HAP-1 (cell line): ENCODE data around the gene LRP5.

Experiments used
- DNase-seq, 2 experiments: peaks; one replicate each; pipeline ENCODE4 v3.0.0-alpha.2; 2016 to 2020; ENCODE audit warnings: low spot score in 2 of 2
- H3K27me3 ChIP-seq: fragments of 250-450 bp; sonication (Bioruptor Pico); 2 replicates; pipeline ENCODE4 v1.5.1; 2020; ENCODE audit warnings: low read depth, mild to moderate bottlenecking, moderate library complexity
- H3K36me3 ChIP-seq: fragments of 250-450 bp; sonication (Bioruptor Pico); replicated peaks from 2 replicates; pipeline ENCODE4 v1.5.1; 2020; ENCODE audit warnings: mild to moderate bottlenecking
- H3K4me1 ChIP-seq: fragments of 250-450 bp; sonication (Bioruptor Pico); 2 replicates; pipeline ENCODE4 v1.5.1; 2020; ENCODE audit warnings: mild to moderate bottlenecking
- H3K4me3 ChIP-seq: fragments of 250-450 bp; sonication (Bioruptor Pico); 2 replicates; pipeline ENCODE4 v1.5.1; 2020; ENCODE audit warnings: mild to moderate bottlenecking, moderate library complexity
- H3K9me3 ChIP-seq: fragments of 250-450 bp; sonication (Bioruptor Pico); 2 replicates; pipeline ENCODE4 v1.5.1; 2020; ENCODE audit warnings: mild to moderate bottlenecking, moderate library complexity
- in situ Hi-C: fragments of 300-500 bp; cut with MboI; formaldehyde crosslinking; loops from 3 replicates; pipeline ENCODE4 v1.14.3; 2020; ENCODE audit warnings: low sequenced_read_pairs, inconsistent platforms, mixed read lengths

LRP5 gene

GRCh38 chr11:68346462-68346790 is 34.0 kb downstream of the LRP5 start:
- H3K36me3 ChIP-seq = no peaks in the 10 kb centered on the region
- in situ Hi-C loops = no loop called here
- no peaks in the 10 kb centered on the region for H3K27me3 ChIP-seq
- no peaks in the 10 kb centered on the region for H3K4me1 ChIP-seq
- H3K4me3 ChIP-seq = no peak overlapping the region
- no peak for DNase-seq
- H3K9me3 ChIP-seq = no peaks in the 10 kb centered on the region

GRCh38 chr11:68347345-68347744 is 35.0 kb downstream of the LRP5 start:
- in situ Hi-C loops = no loop called here
- Histone ChIP-seq H3K4me3 (no peak overlapping the region), H3K9me3 (no peaks in the 10 kb centered on the region), H3K4me1 (no peaks in the 10 kb centered on the region), H3K36me3 (no peaks in the 10 kb centered on the region), H3K27me3 (no peaks in the 10 kb centered on the region)
- DNase-seq = no peak

- no peaks in the 10 kb centered on the region for H3K9me3 ChIP-seq
These were observed 35.5 kb downstream of the LRP5 start for GRCh38 chr11:68347841-68348240.

GRCh38 chr11:68349461-68350249 is 37.3 kb downstream of the LRP5 start:
- in situ Hi-C loops = no loop called here
- H3K36me3 ChIP-seq = no peaks in the 10 kb centered on the region
- no peak for DNase-seq
- no peaks in the 10 kb centered on the region for H3K27me3 ChIP-seq
- no peak overlapping the region for H3K4me3 ChIP-seq
- no peaks in the 10 kb centered on the region for H3K4me1 ChIP-seq
- H3K9me3 ChIP-seq = no peaks in the 10 kb centered on the region

More at GRCh38 chr11:68347841-68348240, 35.5 kb downstream of the LRP5 start:
- Histone ChIP-seq H3K27me3 (no peaks in the 10 kb centered on the region), H3K4me1 (no peaks in the 10 kb centered on the region), H3K36me3 (no peaks in the 10 kb centered on the region), H3K4me3 (no peak overlapping the region)
- in situ Hi-C loops = no loop called here
- no peak for DNase-seq

- Histone ChIP-seq H3K4me3 (no peak overlapping the region), H3K9me3 (no peaks in the 10 kb centered on the region), H3K27me3 (no peaks in the 10 kb centered on the region), H3K36me3 (no peaks in the 10 kb centered on the region), H3K4me1 (no peaks in the 10 kb centered on the region)
- in situ Hi-C loops = no loop called here
- no peak for DNase-seq
These were observed 38.5 kb downstream of the LRP5 start for GRCh38 chr11:68350759-68351449.

GRCh38 chr11:68351450-68352275 is 39.3 kb downstream of the LRP5 start:
- 0 out of 2 replicates have a peak, but pooled peaks cover 3% of the 10 kb centered on the region for H3K36me3 ChIP-seq
- H3K27me3 ChIP-seq = no peaks in the 10 kb centered on the region
- no peaks in the 10 kb centered on the region for H3K9me3 ChIP-seq
- H3K4me3 ChIP-seq = no peak overlapping the region
- in situ Hi-C loops = no loop called here
- DNase-seq = no peak
- no peaks in the 10 kb centered on the region for H3K4me1 ChIP-seq

- peaks cover 4% of the 10 kb centered on the region; the same call in 1 of the 2 replicates for H3K36me3 ChIP-seq
- H3K4me3 ChIP-seq = no peak overlapping the region
- DNase-seq = no peak
- no peaks in the 10 kb centered on the region for H3K9me3 ChIP-seq
- no peaks in the 10 kb centered on the region for H3K4me1 ChIP-seq
- in situ Hi-C loops = no loop called here
- H3K27me3 ChIP-seq = no peaks in the 10 kb centered on the region
These were observed 40.2 kb downstream of the LRP5 start for GRCh38 chr11:68352591-68352990.

- Histone ChIP-seq H3K36me3 (peaks cover 9% of the 10 kb centered on the region), H3K27me3 (no peaks in the 10 kb centered on the region), H3K4me1 (no peaks in the 10 kb centered on the region), H3K4me3 (no peak overlapping the region), H3K9me3 (no peaks in the 10 kb centered on the region)
- no peak for DNase-seq
- in situ Hi-C loops = no loop called here
These were observed 40.7 kb downstream of the LRP5 start for GRCh38 chr11:68353118-68353517.

- no peaks in the 10 kb centered on the region for H3K4me1 ChIP-seq
- H3K4me3 ChIP-seq = no peak overlapping the region
- no peak for DNase-seq
- H3K9me3 ChIP-seq = no peaks in the 10 kb centered on the region
- H3K27me3 ChIP-seq = no peaks in the 10 kb centered on the region
- H3K36me3 ChIP-seq = peaks cover 15% of the 10 kb centered on the region
- in situ Hi-C loops = no loop called here
These were observed 41.3 kb downstream of the LRP5 start for GRCh38 chr11:68353669-68354068.

GRCh38 chr11:68354148-68354872 is 41.9 kb downstream of the LRP5 start:
- in situ Hi-C loops = no loop called here
- DNase-seq = no peak
- peaks cover 19% of the 10 kb centered on the region for H3K36me3 ChIP-seq
- no peak overlapping the region for H3K4me3 ChIP-seq
- H3K4me1 ChIP-seq = no peaks in the 10 kb centered on the region
- H3K27me3 ChIP-seq = no peaks in the 10 kb centered on the region
- H3K9me3 ChIP-seq = no peaks in the 10 kb centered on the region

- Histone ChIP-seq H3K36me3 (peaks cover 19% of the 10 kb centered on the region), H3K4me1 (no peaks in the 10 kb centered on the region), H3K4me3 (no peak overlapping the region), H3K9me3 (no peaks in the 10 kb centered on the region), H3K27me3 (no peaks in the 10 kb centered on the region)
- DNase-seq = no peak
- in situ Hi-C loops = no loop called here
These were observed 43.1 kb downstream of the LRP5 start for GRCh38 chr11:68355471-68355870.

- Histone ChIP-seq H3K9me3 (no peaks in the 10 kb centered on the region), H3K36me3 (peaks cover 19% of the 10 kb centered on the region), H3K4me1 (no peaks in the 10 kb centered on the region), H3K27me3 (no peaks in the 10 kb centered on the region), H3K4me3 (no peak overlapping the region)
- in situ Hi-C loops = no loop called here
- DNase-seq = no peak
These were observed 45.2 kb downstream of the LRP5 start for GRCh38 chr11:68357568-68357967.

GRCh38 chr11:68358416-68358815 is 46.0 kb downstream of the LRP5 start:
- DNase-seq = no peak

More at GRCh38 chr11:68358416-68358815, 46.0 kb downstream of the LRP5 start:
- no peaks in the 10 kb centered on the region for H3K9me3 ChIP-seq
- no peaks in the 10 kb centered on the region for H3K27me3 ChIP-seq
- no peak overlapping the region for H3K4me3 ChIP-seq
- peaks cover 19% of the 10 kb centered on the region for H3K36me3 ChIP-seq
- in situ Hi-C loops = no loop called here
- H3K4me1 ChIP-seq = no peaks in the 10 kb centered on the region
